Naive thymus-derived CD4-positive, alpha-beta T cell (primary cell): ENCODE results near the gene MYH15. TPM values are rescaled to one million over a fixed set of nuclear protein-coding genes. Genes with fewer than 3 reads are reported as not detected.

Source experiments
- ATAC-seq: fragments of 150-1000 bp; cut with Tn5 transposase; 2 replicates; pipeline ENCODE4 v1.10.0; 2021; ENCODE audit warnings: mild to moderate bottlenecking, moderate library complexity
- CTCF ChIA-PET: fragments of 350-600 bp; sonication (Branson Sonifier 250); formaldehyde crosslinking; loops from one replicate; lab custom pipeline; 2021; ENCODE audit warnings: antibody characterized with exemption; lab: Charles Lee
- POLR2A ChIA-PET: fragments of 350-600 bp; sonication (Branson Sonifier 250); formaldehyde crosslinking; loops from one replicate; lab custom pipeline; 2021; ENCODE audit warnings: antibody characterized with exemption, inconsistent platforms; lab: Charles Lee
- DNase-seq, 9 donors: peaks; one replicate each; pipeline versions ENCODE4 v3.0.0 to v3.0.0-alpha.2; 2020 to 2022; ENCODE audit warnings: mixed read lengths in 1 of 9
- H3K27ac ChIP-seq: one replicate; pipeline ENCODE4 v1.7.0; 2013; ENCODE audit warnings: mild to moderate bottlenecking, low read depth, low read length, moderate library complexity
- H3K27me3 ChIP-seq, 2 donors: one replicate each; pipeline ENCODE4 v1.7.0; 2013; ENCODE audit warnings: low read length in 2 of 2, mild to moderate bottlenecking in 2 of 2, moderate library complexity in 2 of 2; ENCODE audit not compliant: control insufficient read depth in 2 of 2, insufficient read depth in 2 of 2
- H3K36me3 ChIP-seq, 3 experiments: 1 replicate in 2 of 3; 2 replicates in 1 of 3; pipeline ENCODE4 v1.7.0; 2013; ENCODE audit warnings: low read length in 3 of 3, mild to moderate bottlenecking in 3 of 3, moderate library complexity in 1 of 3; ENCODE audit not compliant: insufficient read depth in 3 of 3, control insufficient read depth in 2 of 3
- H3K4me1 ChIP-seq, 2 donors: one replicate each; pipeline ENCODE4 v1.7.0; 2013; ENCODE audit warnings: low read length in 2 of 2, mild to moderate bottlenecking in 2 of 2, moderate library complexity in 1 of 2; ENCODE audit not compliant: control insufficient read depth in 2 of 2, insufficient read depth in 2 of 2
- H3K4me3 ChIP-seq: 2 replicates; pipeline ENCODE4 v1.7.0; 2013; ENCODE audit warnings: mild to moderate bottlenecking, low read length
- H3K9me3 ChIP-seq, 3 experiments: 1 replicate in 2 of 3; 2 replicates in 1 of 3; pipeline ENCODE4 v1.7.0; 2013; ENCODE audit warnings: low read length in 3 of 3; ENCODE audit not compliant: control insufficient read depth in 2 of 3
- H3K27ac Mint-ChIP-seq, 9 donors: one replicate each; pipeline ENCODE4 v1.8.0; 2020 to 2022; ENCODE audit warnings: mixed read lengths in 9 of 9, mild to moderate bottlenecking in 8 of 9, moderate library complexity in 5 of 9, inconsistent platforms in 2 of 9
- H3K27me3 Mint-ChIP-seq, 5 donors: one replicate each; pipeline ENCODE4 v1.8.0; 2021 to 2022; ENCODE audit warnings: mixed read lengths in 5 of 5, mild to moderate bottlenecking in 1 of 5
- H3K36me3 Mint-ChIP-seq, 5 donors: one replicate each; pipeline ENCODE4 v1.8.0; 2020 to 2022; ENCODE audit warnings: mixed read lengths in 5 of 5, mild to moderate bottlenecking in 3 of 5, inconsistent platforms in 1 of 5
- H3K4me1 Mint-ChIP-seq, 7 donors: one replicate each; pipeline ENCODE4 v1.8.0; 2020 to 2022; ENCODE audit warnings: mixed read lengths in 7 of 7, mild to moderate bottlenecking in 3 of 7, inconsistent platforms in 1 of 7
- H3K4me3 Mint-ChIP-seq, 10 donors: one replicate each; pipeline ENCODE4 v1.8.0; 2020 to 2022; ENCODE audit warnings: mild to moderate bottlenecking in 10 of 10, mixed read lengths in 10 of 10, moderate library complexity in 6 of 10, inconsistent platforms in 2 of 10
- H3K9me3 Mint-ChIP-seq, 11 donors: one replicate each; pipeline ENCODE4 v1.8.0; 2020 to 2022; ENCODE audit warnings: mixed read lengths in 11 of 11, mild to moderate bottlenecking in 4 of 11, inconsistent platforms in 1 of 11, moderate library complexity in 1 of 11
- intact Hi-C, 2 donors: fragments of 100-400 bp; cut with micrococcal nuclease; formaldehyde crosslinking; loops; one replicate each; pipeline ENCODE4 v1.15.1; 2023
- polyA plus RNA-seq, 2 donors: library from polyadenylated mRNA; unstranded; fragments of 300-500 nt; fragmentation: Illumina TruSeq; gene quantifications; one replicate each; pipeline ENCODE4 v1.2.3, GENCODE V29; 2021
- total RNA-seq, 6 experiments: library from RNA in 5 of 6; stranded (reverse) in 5 of 6; gene quantifications; 1 replicate in 5 of 6; 2 replicates in 1 of 6; pipeline ENCODE4 v1.2.3 and lab custom pipeline; 2021 to 2026

The MYH15 gene
- total and polyA plus RNA-seq, 7 experiments from 2014 or later = 0.05 to 0.29 (median 0.10) TPM; not detected in 3

GRCh38 chr3:108378153-108378951, 132.0 kb downstream of the MYH15 start:
- no peaks in the 10 kb centered on the region for H3K4me1 ChIP-seq
- H3K4me3 ChIP-seq = no peak overlapping the region
- no peaks in the 10 kb centered on the region for H3K36me3 ChIP-seq
- CTCF ChIA-PET = interaction anchor here (0.6 kb wide), 1 partner anchor 1142 kb away, joined by 3 read pairs; no protein-coding TSS in a partner anchor
- POLR2A ChIA-PET = no interaction called here
- H3K27ac Mint-ChIP-seq = no peak overlapping the region
- peaks cover 0 to 16% (median 0%) of the 10 kb centered on the region in 5 donors for H3K36me3 Mint-ChIP-seq
- peaks cover 0 to 3% (median 0%) of the 10 kb centered on the region in 11 donors for H3K9me3 Mint-ChIP-seq
- H3K4me1 Mint-ChIP-seq = no peaks in the 10 kb centered on the region
- no peak overlapping the region for H3K27ac ChIP-seq
- ATAC-seq (no peak), DNase-seq (no peak)
- H3K27me3 Mint-ChIP-seq = peaks cover 0 to 2% (median 0%) of the 10 kb centered on the region in 5 donors
- intact Hi-C loops = no loop called here
- H3K4me3 Mint-ChIP-seq = no peak overlapping the region
- H3K9me3 ChIP-seq = no peaks in the 10 kb centered on the region
- no peaks in the 10 kb centered on the region for H3K27me3 ChIP-seq

- Mint-ChIP-seq H3K27ac (no peak overlapping the region), H3K4me3 (no peak overlapping the region), H3K36me3 (peaks cover 0 to 16% (median 0%) of the 10 kb centered on the region in 5 donors), H3K9me3 (peaks cover 0 to 3% (median 0%) of the 10 kb centered on the region in 11 donors), H3K27me3 (no peaks in the 10 kb centered on the region), H3K4me1 (no peaks in the 10 kb centered on the region)
- Histone ChIP-seq H3K4me1 (no peaks in the 10 kb centered on the region), H3K4me3 (no peak overlapping the region), H3K27me3 (no peaks in the 10 kb centered on the region), H3K27ac (no peak overlapping the region), H3K36me3 (no peaks in the 10 kb centered on the region), H3K9me3 (no peaks in the 10 kb centered on the region)
- ChIA-PET CTCF (no interaction called here), POLR2A (no interaction called here)
- intact Hi-C loops = no loop called here
- DNase-seq (no peak), ATAC-seq (no peak)
Observed at GRCh38 chr3:108377384-108377783, 133.0 kb downstream of the MYH15 start.

- intact Hi-C loops = no loop called here
- CTCF ChIA-PET = no interaction called here
- peaks cover 0 to 6% (median 0%) of the 10 kb centered on the region in 11 donors for H3K9me3 Mint-ChIP-seq
Observed at GRCh38 chr3:108376026-108376425, 134.4 kb downstream of the MYH15 start.

GRCh38 chr3:108359011-108359410, 151.4 kb downstream of the MYH15 start:
- no peak overlapping the region for H3K4me3 Mint-ChIP-seq
- Histone ChIP-seq H3K36me3 (no peaks in the 10 kb centered on the region), H3K9me3 (no peaks in the 10 kb centered on the region), H3K27ac (no peak overlapping the region), H3K4me1 (no peaks in the 10 kb centered on the region), H3K27me3 (no peaks in the 10 kb centered on the region), H3K4me3 (no peak overlapping the region)
- no peaks in the 10 kb centered on the region for H3K4me1 Mint-ChIP-seq
- CTCF ChIA-PET = no interaction called here
- no peak overlapping the region for H3K27ac Mint-ChIP-seq
- intact Hi-C loops = no loop called here
- peaks cover 0 to 8% (median 0%) of the 10 kb centered on the region in 11 donors for H3K9me3 Mint-ChIP-seq
- ATAC-seq (no peak), DNase-seq (no peak)
- peaks cover 0 to 30% (median 0%) of the 10 kb centered on the region in 5 donors for H3K36me3 Mint-ChIP-seq
- no peaks in the 10 kb centered on the region for H3K27me3 Mint-ChIP-seq
- POLR2A ChIA-PET = no interaction called here

More at GRCh38 chr3:108376026-108376425, 134.4 kb downstream of the MYH15 start:
- POLR2A ChIA-PET = no interaction called here
- DNase-seq (no peak), ATAC-seq (no peak)
- Mint-ChIP-seq H3K4me1 (no peaks in the 10 kb centered on the region), H3K27ac (no peak overlapping the region), H3K36me3 (peaks cover 0 to 19% (median 0%) of the 10 kb centered on the region in 5 donors), H3K4me3 (no peak overlapping the region), H3K27me3 (no peaks in the 10 kb centered on the region)
- Histone ChIP-seq H3K9me3 (no peaks in the 10 kb centered on the region), H3K4me1 (no peaks in the 10 kb centered on the region), H3K27ac (no peak overlapping the region), H3K36me3 (no peaks in the 10 kb centered on the region), H3K27me3 (no peaks in the 10 kb centered on the region), H3K4me3 (no peak overlapping the region)

GRCh38 chr3:108357042-108357441, 153.4 kb downstream of the MYH15 start:
- intact Hi-C loops = no loop called here
- Mint-ChIP-seq H3K27me3 (no peaks in the 10 kb centered on the region), H3K4me3 (no peak overlapping the region), H3K4me1 (no peaks in the 10 kb centered on the region), H3K36me3 (peaks cover 0 to 28% (median 0%) of the 10 kb centered on the region in 5 donors), H3K9me3 (peaks cover 0 to 8% (median 0%) of the 10 kb centered on the region in 11 donors), H3K27ac (no peak overlapping the region)
- POLR2A ChIA-PET = no interaction called here
- no peak overlapping the region for H3K27ac ChIP-seq
- CTCF ChIA-PET = no interaction called here
- ATAC-seq = no peak
- no peaks in the 10 kb centered on the region for H3K9me3 ChIP-seq
- no peak overlapping the region for H3K4me3 ChIP-seq
- H3K4me1 ChIP-seq = no peaks in the 10 kb centered on the region
- DNase-seq = no peak
- no peaks in the 10 kb centered on the region for H3K27me3 ChIP-seq
- no peaks in the 10 kb centered on the region for H3K36me3 ChIP-seq

GRCh38 chr3:108354562-108354961, 155.8 kb downstream of the MYH15 start:
- H3K4me3 Mint-ChIP-seq = no peak overlapping the region
- H3K9me3 Mint-ChIP-seq = peaks cover 0 to 10% (median 0%) of the 10 kb centered on the region in 11 donors
- intact Hi-C loops = no loop called here
- Histone ChIP-seq H3K27ac (no peak overlapping the region), H3K4me3 (no peak overlapping the region), H3K27me3 (no peaks in the 10 kb centered on the region), H3K4me1 (no peaks in the 10 kb centered on the region), H3K36me3 (no peaks in the 10 kb centered on the region), H3K9me3 (no peaks in the 10 kb centered on the region)
- peaks cover 0 to 29% (median 0%) of the 10 kb centered on the region in 5 donors for H3K36me3 Mint-ChIP-seq
- ChIA-PET POLR2A (no interaction called here), CTCF (no interaction called here)
- ATAC-seq (no peak), DNase-seq (no peak)
- H3K4me1 Mint-ChIP-seq = no peaks in the 10 kb centered on the region
- H3K27ac Mint-ChIP-seq = no peak overlapping the region
- peaks cover 0 to 2% (median 0%) of the 10 kb centered on the region in 5 donors for H3K27me3 Mint-ChIP-seq

GRCh38 chr3:108352176-108352575, 158.2 kb downstream of the MYH15 start:
- H3K27ac ChIP-seq = no peak overlapping the region
- ChIA-PET CTCF (no interaction called here), POLR2A (no interaction called here)
- ATAC-seq = no peak
- DNase-seq = no peak
- no peaks in the 10 kb centered on the region for H3K36me3 ChIP-seq
- no peak overlapping the region for H3K27ac Mint-ChIP-seq
- no peaks in the 10 kb centered on the region for H3K4me1 Mint-ChIP-seq
- H3K36me3 Mint-ChIP-seq = peaks cover 0 to 31% (median 0%) of the 10 kb centered on the region in 5 donors
- no peak overlapping the region for H3K4me3 Mint-ChIP-seq
- H3K4me1 ChIP-seq = no peaks in the 10 kb centered on the region
- no peaks in the 10 kb centered on the region for H3K27me3 ChIP-seq
- intact Hi-C loops = no loop called here
- H3K4me3 ChIP-seq = no peak overlapping the region
- H3K9me3 ChIP-seq = no peaks in the 10 kb centered on the region
- peaks cover 0 to 20% (median 0%) of the 10 kb centered on the region in 11 donors for H3K9me3 Mint-ChIP-seq
- peaks cover 0 to 11% (median 7%) of the 10 kb centered on the region in 5 donors for H3K27me3 Mint-ChIP-seq
